ENCODE measurements around the gene CTSD. TPM values are rescaled to one million over a fixed set of nuclear protein-coding genes. Genes with fewer than 3 reads are reported as not detected.

The CTSD gene
- total RNA-seq, 1 experiment from 2014 or later: 199 TPM

DNA sequence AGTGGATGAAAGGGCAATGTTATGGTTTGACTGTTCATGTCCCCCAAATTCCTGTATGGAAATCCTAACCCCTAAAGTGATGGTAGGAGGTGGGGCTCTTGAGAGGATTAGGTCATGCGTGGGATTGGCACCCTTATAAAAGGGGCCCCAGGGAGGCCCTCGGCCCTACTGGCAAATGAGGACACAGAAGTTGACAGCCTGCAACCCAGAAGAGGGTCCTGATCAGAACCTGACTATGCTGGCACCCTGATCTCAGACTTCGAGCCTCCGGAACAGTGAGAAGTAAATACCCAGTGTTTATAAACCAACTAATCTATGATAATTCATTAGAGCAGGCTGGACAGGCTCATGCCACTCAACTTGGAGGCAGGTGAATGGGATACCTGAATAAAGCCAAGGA is 22.0 kb downstream of the CTSD start:
- no peak for ATAC-seq

DNA sequence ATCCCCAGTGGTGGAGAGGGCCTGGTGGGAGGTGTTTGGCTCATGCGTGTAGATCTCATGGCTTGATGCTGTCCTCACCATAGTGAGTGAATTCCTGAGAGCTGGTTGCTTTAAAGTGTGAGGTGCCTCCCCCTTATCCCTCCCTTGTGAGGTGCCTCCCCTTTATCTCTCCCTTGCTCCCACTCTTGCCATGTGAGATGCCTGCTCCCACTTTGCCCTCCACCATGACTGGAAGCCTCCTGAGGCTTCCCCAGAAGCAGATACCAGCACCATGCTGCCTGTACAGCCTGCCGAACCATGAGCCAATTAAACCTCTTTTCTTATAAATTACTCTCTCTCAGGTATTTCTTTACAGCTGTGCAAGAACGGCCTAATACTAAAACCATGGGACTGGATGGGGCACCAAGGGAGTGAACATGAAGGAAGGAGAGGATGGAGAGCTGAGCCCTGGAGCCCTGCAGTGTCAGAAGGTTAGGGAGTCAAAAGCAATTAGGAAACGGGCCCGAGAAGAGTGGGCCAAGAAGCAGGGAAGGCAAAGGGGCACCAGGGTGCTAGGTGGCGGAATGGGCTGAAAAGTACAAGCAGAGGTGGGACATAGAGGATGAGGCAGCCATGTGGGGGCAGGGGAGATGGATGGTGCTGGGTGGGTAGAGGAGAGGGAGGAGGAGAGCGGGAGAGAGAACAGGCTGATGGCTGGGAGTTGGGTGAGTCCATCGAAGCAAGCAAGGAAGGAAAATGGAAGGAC is 22.8 kb downstream of the CTSD start:
- peaks cover 7% of the 10 kb centered on the region for H3K36me3 Mint-ChIP-seq
- H3K4me3 Mint-ChIP-seq: no peak overlapping the region
- no peak for DNase-seq (ENCODE audit: low spot score)
- no peak for TF ChIP-seq MXD4 (CRISPR knock-in tag; IDR thresholded peaks at IDR 0.05; ENCODE audit: borderline replicate concordance)
- TF ChIP-seq NFE2L1 (CRISPR knock-in tag; IDR thresholded peaks at IDR 0.05): no peak
- H3K4me1 Mint-ChIP-seq: no peaks in the 10 kb centered on the region
- peaks cover 32% of the 10 kb centered on the region for H3K9me3 Mint-ChIP-seq
- ChIA-PET CTCF (no interaction called here), POLR2A (interaction anchor here (0.7 kb wide), 1 partner anchor 47 kb away, joined by 6 read pairs; no protein-coding TSS in a partner anchor)
- ATAC-seq: no peak
- no peak overlapping the region for H3K27ac Mint-ChIP-seq
- H3K27me3 Mint-ChIP-seq (ENCODE audit: low read depth): peaks cover 43% of the 10 kb centered on the region

More for the DNA sequence above, 22.0 kb downstream of the CTSD start:
- no peak for DNase-seq (ENCODE audit: low spot score)
- Mint-ChIP-seq H3K27ac (no peak overlapping the region), H3K27me3 (ENCODE audit: low read depth) (peaks cover 41% of the 10 kb centered on the region), H3K4me3 (no peak overlapping the region), H3K4me1 (no peaks in the 10 kb centered on the region), H3K9me3 (peaks cover 28% of the 10 kb centered on the region), H3K36me3 (peaks cover 10% of the 10 kb centered on the region)
- CTCF ChIA-PET: interaction anchor here (1.1 kb wide), 1 partner anchor 91 kb away, joined by 5 read pairs; no protein-coding TSS in a partner anchor
- POLR2A ChIA-PET: no interaction called here
- TF ChIP-seq ZNF121 (CRISPR knock-in tag; IDR thresholded peaks at IDR 0.05): no peak
- TF ChIP-seq, protein P1, sequence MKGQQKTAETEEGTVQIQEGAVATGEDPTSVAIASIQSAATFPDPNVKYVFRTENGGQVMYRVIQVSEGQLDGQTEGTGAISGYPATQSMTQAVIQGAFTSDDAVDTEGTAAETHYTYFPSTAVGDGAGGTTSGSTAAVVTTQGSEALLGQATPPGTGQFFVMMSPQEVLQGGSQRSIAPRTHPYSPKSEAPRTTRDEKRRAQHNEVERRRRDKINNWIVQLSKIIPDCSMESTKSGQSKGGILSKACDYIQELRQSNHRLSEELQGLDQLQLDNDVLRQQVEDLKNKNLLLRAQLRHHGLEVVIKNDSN (CRISPR knock-in tag; IDR thresholded peaks at IDR 0.05): no peak
- no peak for TF ChIP-seq ZNF232 (CRISPR knock-in tag; IDR thresholded peaks at IDR 0.05)
- no peak for TF ChIP-seq ETV6 (CRISPR knock-in tag; IDR thresholded peaks at IDR 0.05)

DNA sequence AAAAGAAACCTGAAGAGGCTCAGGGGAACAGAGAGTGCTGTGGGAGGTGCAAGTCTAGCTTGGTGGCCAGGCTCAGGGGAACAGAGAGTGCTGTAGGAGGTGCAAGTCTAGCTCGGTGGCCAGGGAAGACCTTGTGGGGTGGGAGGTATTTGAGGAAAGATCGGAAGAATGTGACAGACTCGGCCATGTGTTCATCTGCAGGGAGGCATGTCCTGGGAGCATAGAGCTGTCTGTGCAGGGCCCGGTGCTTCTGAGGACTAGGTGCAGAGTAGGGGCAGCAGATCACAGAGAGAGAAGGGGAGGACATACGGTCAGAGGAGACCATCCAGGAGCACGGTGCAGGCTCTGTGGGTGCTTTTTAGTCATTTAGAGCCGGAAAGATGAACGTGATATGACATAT is 24.2 kb downstream of the CTSD start:
- DNase-seq (ENCODE audit: low spot score) (no peak), ATAC-seq (no peak)
- Mint-ChIP-seq H3K4me1 (no peaks in the 10 kb centered on the region), H3K27ac (no peak overlapping the region), H3K4me3 (no peak overlapping the region), H3K27me3 (ENCODE audit: low read depth) (peaks cover 43% of the 10 kb centered on the region), H3K9me3 (peaks cover 31% of the 10 kb centered on the region), H3K36me3 (no peaks in the 10 kb centered on the region)
- CTCF ChIA-PET: interaction anchor here (0.7 to 1.0 kb wide), 2 partner anchors 46 to 87 kb away, joined by 3 to 4 read pairs; no protein-coding TSS in a partner anchor
- POLR2A ChIA-PET: no interaction called here
- TF ChIP-seq NR3C1 (CRISPR knock-in tag; conservative IDR thresholded peaks at IDR 0.05; ENCODE audit: low read depth) (no peak), ZNF396 (CRISPR knock-in tag; IDR thresholded peaks at IDR 0.05; ENCODE audit: borderline replicate concordance) (no peak), MYBL2 (CRISPR knock-in tag; IDR thresholded peaks at IDR 0.05) (no peak), ELF4 (CRISPR knock-in tag; IDR thresholded peaks at IDR 0.05; ENCODE audit: low read depth) (no peak), TCF7 (CRISPR knock-in tag; IDR thresholded peaks at IDR 0.05; ENCODE audit: low read depth) (no peak), NR1H2 (CRISPR knock-in tag; IDR thresholded peaks at IDR 0.05) (no peak), EMX1 (CRISPR knock-in tag; IDR thresholded peaks at IDR 0.05) (no peak), ZBTB21 (CRISPR knock-in tag; IDR thresholded peaks at IDR 0.05; ENCODE audit: borderline replicate concordance) (no peak), SP1 (CRISPR knock-in tag; conservative IDR thresholded peaks at IDR 0.05) (no peak), JAZF1 (CRISPR knock-in tag; IDR thresholded peaks at IDR 0.05) (no peak)
- TF ChIP-seq, protein P2, sequence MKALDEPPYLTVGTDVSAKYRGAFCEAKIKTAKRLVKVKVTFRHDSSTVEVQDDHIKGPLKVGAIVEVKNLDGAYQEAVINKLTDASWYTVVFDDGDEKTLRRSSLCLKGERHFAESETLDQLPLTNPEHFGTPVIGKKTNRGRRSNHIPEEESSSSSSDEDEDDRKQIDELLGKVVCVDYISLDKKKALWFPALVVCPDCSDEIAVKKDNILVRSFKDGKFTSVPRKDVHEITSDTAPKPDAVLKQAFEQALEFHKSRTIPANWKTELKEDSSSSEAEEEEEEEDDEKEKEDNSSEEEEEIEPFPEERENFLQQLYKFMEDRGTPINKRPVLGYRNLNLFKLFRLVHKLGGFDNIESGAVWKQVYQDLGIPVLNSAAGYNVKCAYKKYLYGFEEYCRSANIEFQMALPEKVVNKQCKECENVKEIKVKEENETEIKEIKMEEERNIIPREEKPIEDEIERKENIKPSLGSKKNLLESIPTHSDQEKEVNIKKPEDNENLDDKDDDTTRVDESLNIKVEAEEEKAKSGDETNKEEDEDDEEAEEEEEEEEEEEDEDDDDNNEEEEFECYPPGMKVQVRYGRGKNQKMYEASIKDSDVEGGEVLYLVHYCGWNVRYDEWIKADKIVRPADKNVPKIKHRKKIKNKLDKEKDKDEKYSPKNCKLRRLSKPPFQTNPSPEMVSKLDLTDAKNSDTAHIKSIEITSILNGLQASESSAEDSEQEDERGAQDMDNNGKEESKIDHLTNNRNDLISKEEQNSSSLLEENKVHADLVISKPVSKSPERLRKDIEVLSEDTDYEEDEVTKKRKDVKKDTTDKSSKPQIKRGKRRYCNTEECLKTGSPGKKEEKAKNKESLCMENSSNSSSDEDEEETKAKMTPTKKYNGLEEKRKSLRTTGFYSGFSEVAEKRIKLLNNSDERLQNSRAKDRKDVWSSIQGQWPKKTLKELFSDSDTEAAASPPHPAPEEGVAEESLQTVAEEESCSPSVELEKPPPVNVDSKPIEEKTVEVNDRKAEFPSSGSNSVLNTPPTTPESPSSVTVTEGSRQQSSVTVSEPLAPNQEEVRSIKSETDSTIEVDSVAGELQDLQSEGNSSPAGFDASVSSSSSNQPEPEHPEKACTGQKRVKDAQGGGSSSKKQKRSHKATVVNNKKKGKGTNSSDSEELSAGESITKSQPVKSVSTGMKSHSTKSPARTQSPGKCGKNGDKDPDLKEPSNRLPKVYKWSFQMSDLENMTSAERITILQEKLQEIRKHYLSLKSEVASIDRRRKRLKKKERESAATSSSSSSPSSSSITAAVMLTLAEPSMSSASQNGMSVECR (CRISPR knock-in tag; IDR thresholded peaks at IDR 0.05; ENCODE audit: borderline replicate concordance): no peak
- TF ChIP-seq, protein P3, sequence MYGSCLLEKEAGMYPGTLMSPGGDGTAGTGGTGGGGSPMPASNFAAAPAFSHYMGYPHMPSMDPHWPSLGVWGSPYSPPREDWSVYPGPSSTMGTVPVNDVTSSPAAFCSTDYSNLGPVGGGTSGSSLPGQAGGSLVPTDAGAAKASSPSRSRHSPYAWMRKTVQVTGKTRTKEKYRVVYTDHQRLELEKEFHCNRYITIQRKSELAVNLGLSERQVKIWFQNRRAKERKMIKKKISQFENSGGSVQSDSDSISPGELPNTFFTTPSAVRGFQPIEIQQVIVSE (CRISPR knock-in tag; IDR thresholded peaks at IDR 0.05; ENCODE audit: borderline replicate concordance): no peak
- TF ChIP-seq, protein P4, sequence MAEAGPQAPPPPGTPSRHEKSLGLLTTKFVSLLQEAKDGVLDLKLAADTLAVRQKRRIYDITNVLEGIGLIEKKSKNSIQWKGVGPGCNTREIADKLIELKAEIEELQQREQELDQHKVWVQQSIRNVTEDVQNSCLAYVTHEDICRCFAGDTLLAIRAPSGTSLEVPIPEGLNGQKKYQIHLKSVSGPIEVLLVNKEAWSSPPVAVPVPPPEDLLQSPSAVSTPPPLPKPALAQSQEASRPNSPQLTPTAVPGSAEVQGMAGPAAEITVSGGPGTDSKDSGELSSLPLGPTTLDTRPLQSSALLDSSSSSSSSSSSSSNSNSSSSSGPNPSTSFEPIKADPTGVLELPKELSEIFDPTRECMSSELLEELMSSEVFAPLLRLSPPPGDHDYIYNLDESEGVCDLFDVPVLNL (CRISPR knock-in tag; IDR thresholded peaks at IDR 0.05; ENCODE audit: borderline replicate concordance, low read depth): no peak
- TF ChIP-seq, protein P5, sequence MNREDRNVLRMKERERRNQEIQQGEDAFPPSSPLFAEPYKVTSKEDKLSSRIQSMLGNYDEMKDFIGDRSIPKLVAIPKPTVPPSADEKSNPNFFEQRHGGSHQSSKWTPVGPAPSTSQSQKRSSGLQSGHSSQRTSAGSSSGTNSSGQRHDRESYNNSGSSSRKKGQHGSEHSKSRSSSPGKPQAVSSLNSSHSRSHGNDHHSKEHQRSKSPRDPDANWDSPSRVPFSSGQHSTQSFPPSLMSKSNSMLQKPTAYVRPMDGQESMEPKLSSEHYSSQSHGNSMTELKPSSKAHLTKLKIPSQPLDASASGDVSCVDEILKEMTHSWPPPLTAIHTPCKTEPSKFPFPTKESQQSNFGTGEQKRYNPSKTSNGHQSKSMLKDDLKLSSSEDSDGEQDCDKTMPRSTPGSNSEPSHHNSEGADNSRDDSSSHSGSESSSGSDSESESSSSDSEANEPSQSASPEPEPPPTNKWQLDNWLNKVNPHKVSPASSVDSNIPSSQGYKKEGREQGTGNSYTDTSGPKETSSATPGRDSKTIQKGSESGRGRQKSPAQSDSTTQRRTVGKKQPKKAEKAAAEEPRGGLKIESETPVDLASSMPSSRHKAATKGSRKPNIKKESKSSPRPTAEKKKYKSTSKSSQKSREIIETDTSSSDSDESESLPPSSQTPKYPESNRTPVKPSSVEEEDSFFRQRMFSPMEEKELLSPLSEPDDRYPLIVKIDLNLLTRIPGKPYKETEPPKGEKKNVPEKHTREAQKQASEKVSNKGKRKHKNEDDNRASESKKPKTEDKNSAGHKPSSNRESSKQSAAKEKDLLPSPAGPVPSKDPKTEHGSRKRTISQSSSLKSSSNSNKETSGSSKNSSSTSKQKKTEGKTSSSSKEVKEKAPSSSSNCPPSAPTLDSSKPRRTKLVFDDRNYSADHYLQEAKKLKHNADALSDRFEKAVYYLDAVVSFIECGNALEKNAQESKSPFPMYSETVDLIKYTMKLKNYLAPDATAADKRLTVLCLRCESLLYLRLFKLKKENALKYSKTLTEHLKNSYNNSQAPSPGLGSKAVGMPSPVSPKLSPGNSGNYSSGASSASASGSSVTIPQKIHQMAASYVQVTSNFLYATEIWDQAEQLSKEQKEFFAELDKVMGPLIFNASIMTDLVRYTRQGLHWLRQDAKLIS (CRISPR knock-in tag; IDR thresholded peaks at IDR 0.05; ENCODE audit: borderline replicate concordance): no peak
